Liver (tissue), 9 donors: Measurements from ENCODE around the gene ARHGEF7. TPM values are rescaled to one million over a fixed set of nuclear protein-coding genes. Genes with fewer than 3 reads are reported as not detected.

Source experiments
- DNase-seq: peaks from one replicate; pipeline ENCODE4 v3.0.0-alpha.2; 2017; ENCODE audit warnings: low spot score
- H3K27ac ChIP-seq, 2 donors: one replicate each; pipeline ENCODE4 v1.7.0; 2013; ENCODE audit warnings: inconsistent platforms in 2 of 2, low read length in 2 of 2, control low read depth in 1 of 2, low read depth in 1 of 2, mild to moderate bottlenecking in 1 of 2
- H3K27me3 ChIP-seq, 4 donors: one replicate each; pipeline versions ENCODE4 v1.6.1 to v1.7.0; 2013; ENCODE audit warnings: low read length in 3 of 4, inconsistent platforms in 1 of 4, mild to moderate bottlenecking in 1 of 4, moderate library complexity in 1 of 4; ENCODE audit not compliant: control insufficient read depth in 4 of 4, insufficient read depth in 4 of 4
- H3K36me3 ChIP-seq, 4 donors: one replicate each; pipeline versions ENCODE4 v1.6.1 to v1.7.0; 2013; ENCODE audit warnings: low read length in 3 of 4, mild to moderate bottlenecking in 3 of 4, low read depth in 1 of 4, moderate library complexity in 1 of 4; ENCODE audit not compliant: control insufficient read depth in 4 of 4, insufficient read depth in 3 of 4
- H3K4me1 ChIP-seq, 4 donors: one replicate each; pipeline versions ENCODE4 v1.6.1 to v1.7.0; 2013; ENCODE audit warnings: low read length in 3 of 4, mild to moderate bottlenecking in 3 of 4, moderate library complexity in 1 of 4; ENCODE audit not compliant: control insufficient read depth in 4 of 4, insufficient read depth in 4 of 4
- H3K4me3 ChIP-seq, 3 donors: one replicate each; pipeline versions ENCODE4 v1.6.1 to v1.7.0; 2013; ENCODE audit warnings: low read length in 3 of 3, control low read depth in 1 of 3, low read depth in 1 of 3, mild to moderate bottlenecking in 1 of 3
- H3K9ac ChIP-seq, 2 donors: one replicate each; pipeline ENCODE4 v1.7.0; 2013; ENCODE audit warnings: low read length in 2 of 2, mild to moderate bottlenecking in 2 of 2, moderate library complexity in 2 of 2, control low read depth in 1 of 2, low read depth in 1 of 2
- H3K9me3 ChIP-seq, 4 donors: one replicate each; pipeline versions ENCODE4 v1.6.1 to v1.7.0; 2013; ENCODE audit warnings: low read length in 3 of 4; ENCODE audit not compliant: control insufficient read depth in 4 of 4
- ATF3 ChIP-seq: IDR thresholded peaks from 2 replicates; pipeline ENCODE4 v1.6.1; 2016; ENCODE audit warnings: antibody characterized with exemption
- CTCF ChIP-seq: fragments of 150-350 bp; IDR thresholded peaks from 2 replicates; pipeline ENCODE4 v1.5.1; 2017; ENCODE audit warnings: improper control_type of control experiment, low read depth, low read length; ENCODE audit not compliant: missing input control
- EGR1 ChIP-seq, 2 donors: IDR thresholded peaks; 2 replicates each; pipeline ENCODE4 v1.6.1; 2016 to 2018; ENCODE audit warnings: antibody characterized with exemption in 2 of 2, low read depth in 2 of 2
- FOXA1 ChIP-seq: IDR thresholded peaks from 2 replicates; pipeline ENCODE4 v1.6.1; 2016; ENCODE audit warnings: antibody characterized with exemption
- FOXA2 ChIP-seq: IDR thresholded peaks from 2 replicates; pipeline ENCODE4 v1.6.1; 2016; ENCODE audit warnings: antibody characterized with exemption
- GABPA ChIP-seq, 2 donors: IDR thresholded peaks in 1 of 2; conservative IDR thresholded peaks in 1 of 2; 2 replicates each; pipeline ENCODE4 v1.6.1; 2016; ENCODE audit warnings: antibody characterized with exemption in 2 of 2, mild to moderate bottlenecking in 1 of 2, moderate library complexity in 1 of 2
- HNF4A ChIP-seq, 2 donors: conservative IDR thresholded peaks; 2 replicates each; pipeline ENCODE4 v1.6.1; 2016; ENCODE audit warnings: antibody characterized with exemption in 2 of 2, mild to moderate bottlenecking in 2 of 2
- HNF4G ChIP-seq: IDR thresholded peaks from 2 replicates; pipeline ENCODE4 v1.6.1; 2016; ENCODE audit warnings: antibody characterized with exemption
- JUND ChIP-seq, 2 donors: IDR thresholded peaks; 2 replicates each; pipeline ENCODE4 v1.6.1; 2016; ENCODE audit warnings: antibody characterized with exemption in 2 of 2
- NR2F2 ChIP-seq: IDR thresholded peaks from 2 replicates; pipeline ENCODE4 v1.6.1; 2016; ENCODE audit warnings: antibody characterized with exemption
- RAD21 ChIP-seq, 2 donors: IDR thresholded peaks; 2 replicates each; pipeline ENCODE4 v1.6.1; 2016; ENCODE audit warnings: antibody characterized with exemption in 2 of 2, mild to moderate bottlenecking in 2 of 2
- RXRA ChIP-seq, 2 donors: IDR thresholded peaks; 2 replicates each; pipeline ENCODE4 v1.6.1; 2017 to 2018; ENCODE audit warnings: antibody characterized with exemption in 2 of 2, mild to moderate bottlenecking in 1 of 2
- TAF1 ChIP-seq: conservative IDR thresholded peaks from 2 replicates; pipeline ENCODE4 v1.6.1; 2016; ENCODE audit warnings: antibody characterized with exemption, mild to moderate bottlenecking
- YY1 ChIP-seq: IDR thresholded peaks from 2 replicates; pipeline ENCODE4 v1.6.1; 2016; ENCODE audit warnings: antibody characterized with exemption, mild to moderate bottlenecking
- ZBTB33 ChIP-seq: IDR thresholded peaks from 2 replicates; pipeline ENCODE4 v1.6.1; 2016; ENCODE audit warnings: antibody characterized with exemption
- WGBS: extraction: QIAGEN DNeasy Blood & Tissue Kit; methylation state at CpG from one replicate; pipeline ENCODE4 v1.1.7; 2013; 5-methylcytosine and 5-hydroxymethylcytosine counted together
- polyA plus RNA-seq, 2 donors: library from polyadenylated mRNA; stranded (reverse) in 1 of 2; unstranded in 1 of 2; fragments of 200-250 nt in 1 of 2; fragments of >200 nt in 1 of 2; fragmentation: Nextera tagmentation in 1 of 2; extraction: Ambion mirVana in 1 of 2; gene quantifications; one replicate each; pipeline versions ENCODE4 v1.2.1 to v1.2.3, GENCODE V29; 2013 to 2015
- total RNA-seq, 2 donors: library from RNA; depleted of rRNA; stranded (reverse); fragments of >200 nt; gene quantifications; one replicate each; pipeline ENCODE4 v1.2.3, GENCODE V29; 2014
- TF ChIP-seq, protein P1 (sequence below): IDR thresholded peaks from 2 replicates; pipeline ENCODE4 v1.6.1; 2016; ENCODE audit warnings: antibody characterized with exemption, mild to moderate bottlenecking
- TF ChIP-seq, protein P2 (sequence below): IDR thresholded peaks from 2 replicates; pipeline ENCODE4 v1.6.1; 2016; ENCODE audit warnings: antibody characterized with exemption
- donor health status: healthy.
- donor health status: healthy.
- donor health status: healthy.
- donor health status: healthy.
- donor health status: healthy.

The ARHGEF7 gene
- total and polyA plus RNA-seq, 4 donors: 10.3 to 37.5 (median 20.1) TPM

- Histone ChIP-seq H3K36me3 (no peaks in the 10 kb centered on the region), H3K9me3 (peaks cover 0 to 6% (median 2%) of the 10 kb centered on the region in 4 donors), H3K9ac (no peak overlapping the region), H3K27ac (no peak overlapping the region), H3K27me3 (no peaks in the 10 kb centered on the region), H3K4me3 (no peak overlapping the region), H3K4me1 (no peaks in the 10 kb centered on the region)
- TF ChIP-seq HNF4G: no peak
- TF ChIP-seq CTCF: no peak
- no peak for TF ChIP-seq RAD21 (IDR thresholded peaks at IDR 0.05)
- no peak for TF ChIP-seq NR2F2
- no peak for TF ChIP-seq JUND (IDR thresholded peaks at IDR 0.05)
- TF ChIP-seq ATF3: no peak
- TF ChIP-seq, protein P1, sequence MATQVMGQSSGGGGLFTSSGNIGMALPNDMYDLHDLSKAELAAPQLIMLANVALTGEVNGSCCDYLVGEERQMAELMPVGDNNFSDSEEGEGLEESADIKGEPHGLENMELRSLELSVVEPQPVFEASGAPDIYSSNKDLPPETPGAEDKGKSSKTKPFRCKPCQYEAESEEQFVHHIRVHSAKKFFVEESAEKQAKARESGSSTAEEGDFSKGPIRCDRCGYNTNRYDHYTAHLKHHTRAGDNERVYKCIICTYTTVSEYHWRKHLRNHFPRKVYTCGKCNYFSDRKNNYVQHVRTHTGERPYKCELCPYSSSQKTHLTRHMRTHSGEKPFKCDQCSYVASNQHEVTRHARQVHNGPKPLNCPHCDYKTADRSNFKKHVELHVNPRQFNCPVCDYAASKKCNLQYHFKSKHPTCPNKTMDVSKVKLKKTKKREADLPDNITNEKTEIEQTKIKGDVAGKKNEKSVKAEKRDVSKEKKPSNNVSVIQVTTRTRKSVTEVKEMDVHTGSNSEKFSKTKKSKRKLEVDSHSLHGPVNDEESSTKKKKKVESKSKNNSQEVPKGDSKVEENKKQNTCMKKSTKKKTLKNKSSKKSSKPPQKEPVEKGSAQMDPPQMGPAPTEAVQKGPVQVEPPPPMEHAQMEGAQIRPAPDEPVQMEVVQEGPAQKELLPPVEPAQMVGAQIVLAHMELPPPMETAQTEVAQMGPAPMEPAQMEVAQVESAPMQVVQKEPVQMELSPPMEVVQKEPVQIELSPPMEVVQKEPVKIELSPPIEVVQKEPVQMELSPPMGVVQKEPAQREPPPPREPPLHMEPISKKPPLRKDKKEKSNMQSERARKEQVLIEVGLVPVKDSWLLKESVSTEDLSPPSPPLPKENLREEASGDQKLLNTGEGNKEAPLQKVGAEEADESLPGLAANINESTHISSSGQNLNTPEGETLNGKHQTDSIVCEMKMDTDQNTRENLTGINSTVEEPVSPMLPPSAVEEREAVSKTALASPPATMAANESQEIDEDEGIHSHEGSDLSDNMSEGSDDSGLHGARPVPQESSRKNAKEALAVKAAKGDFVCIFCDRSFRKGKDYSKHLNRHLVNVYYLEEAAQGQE: no peak
- DNase-seq: no peak
- WGBS: 88% methylated on average over 3 of the region's 3 CpGs
Measured at GRCh38 chr13:111074826-111075225, 40.3 kb upstream of the ARHGEF7 start.

DNA sequence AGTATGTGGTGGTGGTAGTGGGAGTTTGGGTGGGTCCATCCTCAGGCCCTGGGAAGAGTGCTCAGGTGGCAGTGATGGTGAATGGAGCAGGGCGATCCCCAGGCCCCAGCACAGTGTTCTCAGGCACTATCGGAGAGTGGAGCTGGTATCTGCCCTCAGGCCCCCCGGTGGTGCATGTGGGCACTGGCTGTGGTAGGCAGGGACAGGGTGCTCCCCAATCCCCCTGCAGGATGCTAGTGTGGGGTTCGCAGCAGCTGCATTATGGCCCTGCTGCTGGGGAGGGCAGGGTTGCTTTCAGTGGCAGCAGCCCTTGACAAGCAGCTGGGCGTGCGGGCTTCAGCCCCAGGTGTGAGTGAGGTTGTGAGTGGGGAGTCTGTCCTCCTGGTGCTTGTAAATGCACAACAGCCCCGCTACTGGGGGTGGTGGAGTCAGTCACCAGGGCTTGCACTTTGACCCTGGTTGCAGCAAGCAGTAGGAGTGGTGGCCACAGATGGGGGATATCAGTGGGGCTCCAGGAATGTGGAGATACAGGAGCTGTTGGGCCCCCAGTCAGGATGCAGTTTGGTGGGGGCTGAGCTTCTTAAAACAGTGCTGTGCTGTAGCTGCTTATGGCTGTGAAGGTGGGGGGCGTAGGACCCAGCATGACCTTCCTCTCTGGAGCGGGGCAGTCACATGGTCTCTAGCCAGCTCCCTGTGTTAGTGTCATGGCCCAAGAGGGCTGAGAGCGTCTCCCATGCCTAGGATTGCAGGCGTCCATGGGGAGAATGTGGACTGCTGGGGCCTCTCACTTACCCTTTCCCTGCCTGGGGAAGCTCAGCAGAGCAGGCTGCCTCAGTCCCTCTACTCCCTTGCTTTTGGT, 38.7 kb upstream of the ARHGEF7 start:
- no peak overlapping the region for H3K27ac ChIP-seq
- WGBS: 86% methylated on average over 11 of the region's 11 CpGs
- H3K9me3 ChIP-seq: peaks cover 0 to 6% (median 2%) of the 10 kb centered on the region in 4 donors
- H3K4me1 ChIP-seq: no peaks in the 10 kb centered on the region
- H3K27me3 ChIP-seq: no peaks in the 10 kb centered on the region
- no peak overlapping the region for H3K9ac ChIP-seq
- DNase-seq: no peak
- no peaks in the 10 kb centered on the region for H3K36me3 ChIP-seq
- no peak overlapping the region for H3K4me3 ChIP-seq
- no peak for TF ChIP-seq TAF1
- TF ChIP-seq RXRA (IDR thresholded peaks at IDR 0.05): no peak
- no peak for TF ChIP-seq NR2F2
- TF ChIP-seq YY1: no peak
- TF ChIP-seq CTCF: no peak
- no peak for TF ChIP-seq FOXA2
- TF ChIP-seq HNF4G: no peak
- no peak for TF ChIP-seq JUND (IDR thresholded peaks at IDR 0.05)
- no peak for TF ChIP-seq ZBTB33
- no peak for TF ChIP-seq RAD21 (IDR thresholded peaks at IDR 0.05)
- TF ChIP-seq, protein P2, sequence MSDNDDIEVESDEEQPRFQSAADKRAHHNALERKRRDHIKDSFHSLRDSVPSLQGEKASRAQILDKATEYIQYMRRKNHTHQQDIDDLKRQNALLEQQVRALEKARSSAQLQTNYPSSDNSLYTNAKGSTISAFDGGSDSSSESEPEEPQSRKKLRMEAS: no peak
- TF ChIP-seq GABPA (IDR thresholded peaks at IDR 0.05 in 1 of 2, conservative IDR thresholded peaks at IDR 0.05 in 1 of 2): no peak
- TF ChIP-seq FOXA1: no peak
- no peak for TF ChIP-seq ATF3
- TF ChIP-seq HNF4A (conservative IDR thresholded peaks at IDR 0.05): no peak
- TF ChIP-seq EGR1 (IDR thresholded peaks at IDR 0.05; ENCODE audit: low read depth in 2 of 2): no peak
